ENCODE results near the gene PRR14. TPM values are rescaled to one million over a fixed set of nuclear protein-coding genes. Genes with fewer than 3 reads are reported as not detected.

PRR14 gene
- total RNA-seq, 2 experiments from 2014 or later, result 76.8 to 77.8 TPM

Other genes with a start within 250 kb of the PRR14 start
- 1 to 10 TPM; 3.8 to 4.0 TPM for gene ZNF771, start 243.4 kb upstream of the PRR14 start, total RNA-seq
- gene DCTPP1, start 220.9 kb upstream of the PRR14 start, total RNA-seq, result 100 to 1,000 TPM in 1 of 2 experiments, 10 to 100 TPM in 1; 89.3 to 102 TPM
- 10 to 100 TPM; 37.8 to 56.0 TPM for gene SEPHS2, start 205.1 kb upstream of the PRR14 start, total RNA-seq
- 100 to 1,000 TPM; 210 to 222 TPM for gene ITGAL, start 178.2 kb upstream of the PRR14 start, total RNA-seq
- 10 to 100 TPM in 1 of 2 experiments, 1 to 10 TPM in 1; 8.9 to 11.1 TPM for gene ZNF768, start 124.4 kb upstream of the PRR14 start, total RNA-seq
- gene ZNF747, start 116.1 kb upstream of the PRR14 start, total RNA-seq, result 1 to 10 TPM; 6.3 to 8.0 TPM
- gene ZNF764, start 92.6 kb upstream of the PRR14 start, total RNA-seq, result 10 to 100 TPM in 1 of 2 experiments, 1 to 10 TPM in 1; 8.0 to 11.2 TPM
- 1 to 10 TPM; 7.1 to 9.1 TPM for gene ZNF688, start 79.2 kb upstream of the PRR14 start, total RNA-seq
- 10 to 100 TPM in 1 of 2 experiments, 1 to 10 TPM in 1; 9.2 to 10.8 TPM for gene ZNF785, start 65.3 kb upstream of the PRR14 start, total RNA-seq
- 10 to 100 TPM in 1 of 2 experiments, 1 to 10 TPM in 1; 9.0 to 10.7 TPM for gene ZNF689, start 40.6 kb upstream of the PRR14 start, total RNA-seq
- 100 to 1,000 TPM in 1 of 2 experiments, 10 to 100 TPM in 1; 84.7 to 111 TPM for gene FBRS, start 7.5 kb downstream of the PRR14 start, total RNA-seq
- gene SRCAP, start 48.2 kb downstream of the PRR14 start, total RNA-seq, result 10 to 100 TPM; 58.7 to 69.5 TPM
- 10 to 100 TPM; 21.8 to 26.0 TPM for gene PHKG2, start 97.5 kb downstream of the PRR14 start, total RNA-seq
- gene CFAP119, start 111.1 kb downstream of the PRR14 start, total RNA-seq, result 1 to 10 TPM; 1.7 to 3.1 TPM
- gene RNF40, start 111.4 kb downstream of the PRR14 start, total RNA-seq, result 10 to 100 TPM; 72.3 to 85.5 TPM
- 1 to 10 TPM; 3.4 to 3.7 TPM for gene ZNF629, start 136.2 kb downstream of the PRR14 start, total RNA-seq
- 10 to 100 TPM; 19.5 to 20.4 TPM for gene BCL7C, start 243.1 kb downstream of the PRR14 start, total RNA-seq
- gene CTF1, start 245.7 kb downstream of the PRR14 start, total RNA-seq, result under 1 TPM; 0.18 TPM